ENCODE data around the gene GAK.

GAK gene

DNA sequence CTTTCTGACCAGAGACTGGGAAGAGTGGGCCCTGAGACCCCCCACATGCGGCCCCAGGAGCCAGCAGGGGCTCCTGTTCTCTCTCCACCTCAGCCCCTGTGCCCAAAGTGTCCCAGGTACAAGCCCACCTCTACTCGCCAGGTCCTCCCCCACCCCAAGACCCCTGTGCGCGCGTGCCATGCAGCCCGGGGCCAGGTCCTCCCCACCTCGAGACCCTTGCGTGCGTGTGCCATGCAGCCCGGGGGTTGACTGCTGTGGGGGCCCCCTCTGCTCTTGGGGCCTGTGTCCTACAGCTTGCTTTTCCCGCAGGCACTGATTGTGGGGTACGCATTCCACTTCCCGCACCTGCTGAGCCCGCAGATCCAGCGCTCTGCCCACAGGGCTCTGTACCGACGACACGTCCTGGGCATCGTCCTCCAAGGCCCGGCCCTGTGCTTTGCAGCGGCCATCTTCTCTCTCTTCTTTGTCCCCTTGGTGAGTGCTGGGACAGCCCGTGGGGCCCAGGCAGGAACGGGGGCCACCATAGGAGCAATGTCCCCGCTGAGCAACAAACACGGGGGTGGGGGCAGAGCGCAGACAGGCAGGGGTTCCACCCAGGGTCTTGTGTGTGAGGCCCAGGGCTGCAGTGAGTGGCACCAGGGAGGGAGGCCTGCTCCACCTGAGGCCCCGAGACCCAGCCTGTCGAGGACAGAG is 20.9 kb upstream of the GAK start:
- Histone ChIP-seq H3K4me2 (no peak overlapping the region), H3K27ac (no peak overlapping the region), H3K36me3 (peaks cover 37% of the 10 kb centered on the region), H3K4me1 (no peaks in the 10 kb centered on the region), H4K20me1 (0 out of 2 replicates have a peak, but pooled peaks cover 17% of the 10 kb centered on the region), H3K4me3 (no peak overlapping the region), H3K9ac (no peak overlapping the region), H3K9me3 (no peaks in the 10 kb centered on the region), H3K27me3 (no peaks in the 10 kb centered on the region)
- no peak for TF ChIP-seq Cebpa-rat (IDR thresholded peaks at IDR 0.05)

DNA sequence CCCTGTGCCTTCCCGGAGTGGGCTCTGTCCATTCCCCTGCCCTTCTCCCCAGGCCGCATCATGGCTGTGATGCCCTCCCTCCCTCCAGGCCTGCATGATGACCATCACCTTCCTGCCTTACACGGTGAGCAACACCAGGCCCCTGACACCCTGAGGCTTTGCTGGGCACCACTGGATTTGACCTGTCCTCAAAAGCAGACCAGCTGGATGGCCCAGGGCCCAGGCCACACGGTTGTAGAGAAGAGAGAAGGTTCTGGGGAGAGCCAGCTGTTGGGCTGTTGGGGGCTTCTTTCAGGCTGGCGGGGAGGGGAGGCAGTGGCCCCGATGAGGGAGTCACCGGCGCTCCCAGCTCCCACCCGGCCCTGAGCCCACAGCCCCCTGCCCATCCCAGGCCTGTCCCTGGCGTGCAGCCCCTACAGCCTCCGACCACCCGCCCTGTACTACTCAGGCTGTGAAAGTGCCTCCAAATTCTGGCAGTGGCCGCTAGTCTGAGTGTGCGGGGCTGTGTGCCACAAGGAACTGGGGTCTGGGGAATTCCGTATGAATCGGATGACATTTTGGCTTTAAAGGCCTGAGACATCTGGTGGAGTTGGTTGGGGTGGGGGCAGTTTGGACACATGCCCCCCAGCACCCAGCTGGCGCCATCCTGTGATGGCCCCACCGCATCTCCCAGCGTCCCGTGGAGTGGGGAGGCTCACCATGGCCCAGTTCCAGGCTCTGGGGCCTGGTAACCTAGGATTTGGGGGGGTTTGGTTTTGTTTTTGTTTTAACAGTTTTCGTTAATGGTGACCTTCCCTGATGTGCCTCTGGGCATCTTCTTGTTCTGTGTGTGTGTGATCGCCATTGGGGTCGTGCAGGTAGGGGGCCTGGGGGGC is 19.7 kb upstream of the GAK start:
- no peak overlapping the region for H3K9ac ChIP-seq
- 0 out of 2 replicates have a peak, but pooled peaks cover 29% of the 10 kb centered on the region for H4K20me1 ChIP-seq
- H3K4me2 ChIP-seq = no peak overlapping the region

GRCh38 chr4:951186-951585 is 19.1 kb upstream of the GAK start:
- Histone ChIP-seq H3K9ac (no peak overlapping the region), H4K20me1 (peaks cover 35% of the 10 kb centered on the region; the same call in 1 of the 2 replicates), H3K27ac (no peak overlapping the region), H3K9me3 (no peaks in the 10 kb centered on the region), H3K27me3 (no peaks in the 10 kb centered on the region), H3K4me3 (no peak overlapping the region), H3K36me3 (peaks cover 27% of the 10 kb centered on the region), H3K4me2 (no peak overlapping the region), H3K4me1 (no peaks in the 10 kb centered on the region)
- TF ChIP-seq Cebpa-rat (IDR thresholded peaks at IDR 0.05) = no peak

More for the DNA sequence above, 19.7 kb upstream of the GAK start:
- no peak overlapping the region for H3K4me3 ChIP-seq
- H3K4me1 ChIP-seq = no peaks in the 10 kb centered on the region
- no peak for TF ChIP-seq Cebpa-rat (IDR thresholded peaks at IDR 0.05)
- H3K27ac ChIP-seq = no peak overlapping the region
- H3K27me3 ChIP-seq = no peaks in the 10 kb centered on the region
- H3K36me3 ChIP-seq = peaks cover 27% of the 10 kb centered on the region
- H3K9me3 ChIP-seq = no peaks in the 10 kb centered on the region

DNA sequence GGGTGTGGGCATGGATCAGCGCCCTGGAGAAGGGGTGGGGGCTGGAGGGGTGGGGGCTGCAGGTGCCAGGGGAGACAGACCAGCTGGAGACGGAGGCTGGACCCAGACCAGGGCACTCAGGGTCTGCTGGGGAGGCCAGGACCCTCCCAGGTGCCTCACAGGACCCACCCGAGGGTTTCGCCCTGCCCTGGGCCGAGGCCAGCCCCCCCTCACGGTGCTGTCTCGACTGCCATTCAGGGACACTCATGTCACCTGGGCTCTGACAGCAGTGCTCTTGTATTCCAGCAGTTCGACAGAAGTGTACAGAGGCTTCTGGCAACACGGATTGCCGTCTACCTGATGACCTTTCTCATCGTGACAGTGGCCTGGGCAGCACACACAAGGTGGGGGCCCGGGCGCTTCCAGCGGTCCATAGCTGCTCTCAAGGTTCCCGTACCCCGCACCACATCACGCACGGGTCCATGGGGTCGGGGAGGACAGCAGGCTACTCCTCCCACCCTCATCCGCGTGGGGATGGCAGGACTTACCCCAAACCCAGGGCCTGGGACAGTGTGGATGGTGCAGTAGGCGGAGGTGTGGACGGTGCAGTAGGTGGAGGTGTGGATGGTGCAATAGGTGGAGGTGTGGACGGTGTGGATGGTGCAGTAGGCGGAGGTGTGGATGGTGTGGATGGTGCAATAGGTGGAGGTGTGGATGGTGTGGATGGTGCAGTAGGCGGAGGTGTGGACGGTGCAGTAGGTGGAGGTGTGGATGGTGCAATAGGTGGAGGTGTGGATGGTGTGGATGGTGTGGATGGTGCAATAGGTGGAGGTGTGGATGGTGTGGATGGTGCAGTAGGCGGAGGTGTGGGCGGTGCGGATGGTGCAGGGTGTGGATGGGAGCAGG is 18.3 kb upstream of the GAK start:
- H3K36me3 ChIP-seq = peaks cover 22% of the 10 kb centered on the region
- H4K20me1 ChIP-seq = peaks cover 43% of the 10 kb centered on the region
- H3K4me2 ChIP-seq = no peak overlapping the region
- no peak overlapping the region for H3K4me3 ChIP-seq
- H3K9ac ChIP-seq = no peak overlapping the region
- no peak overlapping the region for H3K27ac ChIP-seq
- TF ChIP-seq Cebpa-rat (IDR thresholded peaks at IDR 0.05) = no peak
- H3K27me3 ChIP-seq = no peaks in the 10 kb centered on the region
- no peaks in the 10 kb centered on the region for H3K4me1 ChIP-seq
- H3K9me3 ChIP-seq = no peaks in the 10 kb centered on the region

DNA sequence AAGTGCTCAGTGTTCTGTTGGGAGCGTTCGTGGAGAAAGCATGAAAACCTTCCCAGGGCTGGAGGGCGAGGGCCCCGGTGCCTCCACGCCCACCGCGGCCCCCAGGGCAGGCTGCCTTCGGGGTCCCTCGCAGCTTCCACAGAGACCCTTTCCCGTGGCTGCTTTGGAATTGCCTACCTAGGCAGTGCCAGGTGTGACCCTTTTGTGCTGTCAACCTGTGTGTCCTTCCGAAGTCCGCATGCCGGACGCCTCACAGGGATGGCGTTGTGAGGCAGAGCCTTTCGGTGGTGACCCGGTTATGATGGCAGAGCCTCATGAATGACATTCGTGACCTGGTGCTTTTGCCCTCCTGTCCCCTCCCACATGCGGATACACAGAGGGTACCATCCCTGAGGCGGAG is 17.5 kb upstream of the GAK start:
- Histone ChIP-seq H3K4me2 (no peak overlapping the region), H3K9me3 (no peaks in the 10 kb centered on the region), H3K9ac (no peak overlapping the region), H3K4me1 (no peaks in the 10 kb centered on the region), H3K4me3 (no peak overlapping the region), H4K20me1 (peaks cover 51% of the 10 kb centered on the region), H3K27ac (no peak overlapping the region), H3K36me3 (peaks cover 15% of the 10 kb centered on the region), H3K27me3 (no peaks in the 10 kb centered on the region)
- TF ChIP-seq Cebpa-rat (IDR thresholded peaks at IDR 0.05) = no peak

DNA sequence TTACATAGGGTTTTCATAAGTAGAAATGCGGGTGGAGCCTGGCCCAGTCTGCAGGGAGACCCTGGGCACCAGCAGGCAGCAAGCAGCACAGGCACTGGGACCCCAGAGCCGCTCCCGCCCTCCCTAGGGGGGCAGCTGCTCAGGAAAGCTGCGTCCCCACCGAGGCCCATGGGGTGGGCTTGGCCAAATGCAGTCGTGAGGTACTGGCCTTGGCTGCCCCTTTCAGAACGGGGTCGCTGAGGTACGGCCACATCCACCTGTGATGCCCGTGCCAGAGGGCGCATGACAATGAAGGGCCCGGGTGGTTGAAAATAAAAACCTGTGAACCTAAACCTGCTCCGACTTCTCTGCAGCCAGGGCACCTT is 16.8 kb upstream of the GAK start:
- peaks cover 57% of the 10 kb centered on the region for H4K20me1 ChIP-seq
- no peaks in the 10 kb centered on the region for H3K27me3 ChIP-seq
- no peak overlapping the region for H3K9ac ChIP-seq
- H3K4me2 ChIP-seq = no peak overlapping the region
- peaks cover 10% of the 10 kb centered on the region; the same call in 1 of the 2 replicates for H3K36me3 ChIP-seq
- H3K9me3 ChIP-seq = no peaks in the 10 kb centered on the region
- H3K4me1 ChIP-seq = peaks cover 3% of the 10 kb centered on the region; the same call in 1 of the 2 replicates
- TF ChIP-seq Cebpa-rat (IDR thresholded peaks at IDR 0.05) = no peak
- no peak overlapping the region for H3K27ac ChIP-seq
- H3K4me3 ChIP-seq = no peak overlapping the region

- peaks cover 9% of the 10 kb centered on the region for H3K4me1 ChIP-seq
- no peaks in the 10 kb centered on the region for H3K9me3 ChIP-seq
- H3K27me3 ChIP-seq = no peaks in the 10 kb centered on the region
- H3K27ac ChIP-seq = no peak overlapping the region
- H3K36me3 ChIP-seq = peaks cover 4% of the 10 kb centered on the region; the same call in 1 of the 2 replicates
- H3K4me3 ChIP-seq = no peak overlapping the region
- H3K4me2 ChIP-seq = no peak overlapping the region
- peaks cover 62% of the 10 kb centered on the region for H4K20me1 ChIP-seq
- TF ChIP-seq Cebpa-rat (IDR thresholded peaks at IDR 0.05) = no peak
- no peak overlapping the region for H3K9ac ChIP-seq
Observed at GRCh38 chr4:948101-948935, 16.2 kb upstream of the GAK start.

- Histone ChIP-seq H3K27ac (no peak overlapping the region), H3K4me2 (no peak overlapping the region), H3K9me3 (no peaks in the 10 kb centered on the region), H3K4me1 (peaks cover 12% of the 10 kb centered on the region), H3K4me3 (no peak overlapping the region), H3K36me3 (no peaks in the 10 kb centered on the region; the same call in 1 of the 2 replicates), H3K9ac (no peak overlapping the region), H4K20me1 (peaks cover 62% of the 10 kb centered on the region), H3K27me3 (no peaks in the 10 kb centered on the region)
- no peak for TF ChIP-seq Cebpa-rat (IDR thresholded peaks at IDR 0.05)
Observed at GRCh38 chr4:947491-947971, 15.4 kb upstream of the GAK start.
